Measurements from ENCODE around the gene IL17RC. TPM values are rescaled to one million over a fixed set of nuclear protein-coding genes. Genes with fewer than 3 reads are reported as not detected.
A peak's percentile ranks its signal among the peaks of the same experiment; 100 is the strongest.

IL17RC gene
- total RNA-seq, 1 experiment from 2014 or later, result 6.8 TPM

GRCh38 chr3:9884555-9885165 lies 32.2 kb upstream of the IL17RC start:
- Histone ChIP-seq H3K9ac (ENCODE audit: extremely low read depth, insufficient read length, low read length) (no peak overlapping the region), H2AFZ (ENCODE audit: low read length) (no peak overlapping the region), H3K9me3 (ENCODE audit: control insufficient read depth, low read depth, low read length) (no peaks in the 10 kb centered on the region)

More at GRCh38 chr3:9884555-9885165, 32.2 kb upstream of the IL17RC start:
- Histone ChIP-seq H3K27me3 (ENCODE audit: insufficient read depth, low read length) (no peaks in the 10 kb centered on the region; the same call in 1 of the 2 replicates), H3K4ac (ENCODE audit: low read depth, low read length) (no peak overlapping the region), H3K4me2 (ENCODE audit: insufficient read depth, insufficient read length, low read length) (no peak overlapping the region), H3K4me1 (ENCODE audit: insufficient read depth, low read length) (no peaks in the 10 kb centered on the region), H3K79me2 (ENCODE audit: insufficient read depth, low read length) (no peaks in the 10 kb centered on the region), H3K18ac (ENCODE audit: insufficient read length, low read depth, low read length) (no peak overlapping the region), H4K20me1 (ENCODE audit: control insufficient read depth, insufficient read depth, insufficient read length) (no peaks in the 10 kb centered on the region), H3K79me1 (ENCODE audit: insufficient read depth, low read depth, low read length, poor library complexity, severe bottlenecking) (no peaks in the 10 kb centered on the region), H4K8ac (replicated peaks; ENCODE audit: insufficient read length, low read depth, low read length) (no peak overlapping the region), H3K23me2 (ENCODE audit: insufficient read length, low read depth, low read length, poor library complexity, severe bottlenecking) (no peaks in the 10 kb centered on the region), H2AK5ac (ENCODE audit: insufficient read length, low read length) (no peak overlapping the region), H3K23ac (ENCODE audit: insufficient read length, low read depth, low read length) (no peak overlapping the region), H2BK15ac (ENCODE audit: low read depth, low read length) (no peak overlapping the region), H3K56ac (ENCODE audit: insufficient read length, low read depth, low read length) (no peak overlapping the region), H3K14ac (ENCODE audit: insufficient read depth, low read length) (no peak overlapping the region), H4K5ac (ENCODE audit: insufficient read length, low read depth, low read length) (no peak overlapping the region), H2BK12ac (ENCODE audit: insufficient read length, low read depth, low read length) (no peak overlapping the region), H3T11ph (ENCODE audit: low read length) (no peak overlapping the region), H3K27ac (ENCODE audit: insufficient read length, low read depth, low read length) (no peak overlapping the region), H2BK5ac (ENCODE audit: insufficient read length, low read length) (no peak overlapping the region), H2BK20ac (ENCODE audit: low read depth, low read length, poor library complexity, severe bottlenecking) (no peak overlapping the region), H2BK120ac (ENCODE audit: low read depth, low read length, poor library complexity, severe bottlenecking) (no peak overlapping the region), H4K91ac (ENCODE audit: insufficient read length, low read depth, low read length) (no peak overlapping the region)
- no peaks in the 10 kb centered on the region for H3K36me3 Mint-ChIP-seq (ENCODE audit: insufficient read depth in 1 of 3, low read depth in 3 of 3)
- no peaks in the 10 kb centered on the region for H3K9me3 Mint-ChIP-seq
- WGBS (ENCODE audit: extremely low coverage, insufficient read length, low lambda C conversion rate), result no CpG with 5 or more reads among the region's 11 CpGs
- H3K27ac Mint-ChIP-seq, result peak overlapping the region in 2 of 3 experiments; percentile 55 to 77; a peak in 3 of 7 replicates
- no peak overlapping the region for H3K4me3 Mint-ChIP-seq
- DNase-seq, result no peak
- H3K4me1 Mint-ChIP-seq, result peaks cover 4 to 6% of the 10 kb centered on the region in 2 experiments
- TF ChIP-seq CTCF (conservative IDR thresholded peaks at IDR 0.05), result no peak
- H3K27me3 Mint-ChIP-seq (ENCODE audit: low read depth), result no peaks in the 10 kb centered on the region; the same call in 1 of the 2 replicates

All from H9 (cell line).